Osteoblast (primary cell): ENCODE data around the gene MYOZ2. TPM values are rescaled to one million over a fixed set of nuclear protein-coding genes. Genes with fewer than 3 reads are reported as not detected.

Experiments
- DNase-seq: peaks from one replicate; pipeline ENCODE4 v3.0.0; 2011; ENCODE audit warnings: low spot score, mixed read lengths; ENCODE audit not compliant: insufficient read length; ENCODE audit errors: missing footprints
- H2AFZ ChIP-seq: 2 replicates; pipeline ENCODE4 v1.6.0; 2011; ENCODE audit warnings: mild to moderate bottlenecking, low read length
- H3K27ac ChIP-seq: 2 replicates; pipeline ENCODE4 v1.5.1; 2011; ENCODE audit warnings: mild to moderate bottlenecking, low read depth, low read length, moderate library complexity
- H3K27me3 ChIP-seq: 2 replicates; pipeline ENCODE4 v1.6.0; 2012; ENCODE audit warnings: mild to moderate bottlenecking, control low read depth, inconsistent platforms, low read length, moderate library complexity; ENCODE audit not compliant: insufficient read depth
- H3K36me3 ChIP-seq: 2 replicates; pipeline ENCODE4 v1.5.1; 2011; ENCODE audit warnings: mild to moderate bottlenecking, low read length, control low read depth, moderate library complexity; ENCODE audit not compliant: insufficient read depth
- H3K4me1 ChIP-seq: 2 replicates; pipeline ENCODE4 v1.5.1; 2011; ENCODE audit warnings: mild to moderate bottlenecking, low read length, control low read depth, moderate library complexity; ENCODE audit not compliant: insufficient read depth
- H3K4me2 ChIP-seq: 2 replicates; pipeline ENCODE4 v1.6.0; 2011; ENCODE audit warnings: mild to moderate bottlenecking, low read length; ENCODE audit not compliant: insufficient read depth
- H3K4me3 ChIP-seq: fragments of 200-600 bp; sonication (generic); 3 replicates; pipeline ENCODE4 v1.5.1; 2012; ENCODE audit warnings: mild to moderate bottlenecking, low read length, inconsistent platforms; ENCODE audit not compliant: insufficient read depth
- H3K79me2 ChIP-seq: 2 replicates; pipeline ENCODE4 v1.6.0; 2012; ENCODE audit warnings: mild to moderate bottlenecking, low read length, control low read depth, inconsistent platforms; ENCODE audit not compliant: insufficient read depth
- H3K9me3 ChIP-seq: 2 replicates; pipeline ENCODE4 v1.5.1; 2011; ENCODE audit warnings: low read depth, low read length, control low read depth
- H4K20me1 ChIP-seq: 2 replicates; pipeline ENCODE4 v1.6.0; 2012; ENCODE audit warnings: mild to moderate bottlenecking, low read length, control low read depth; ENCODE audit not compliant: insufficient read depth
- CTCF ChIP-seq: IDR thresholded peaks from 2 replicates; pipeline ENCODE4 v1.5.1; 2011; ENCODE audit warnings: mild to moderate bottlenecking, low read depth, low read length, moderate library complexity; ENCODE audit errors: extremely low read depth
- total RNA-seq: library from RNA; depleted of rRNA; stranded (reverse); fragments of >200 nt; gene quantifications from 2 replicates; pipeline ENCODE4 v1.2.3, GENCODE V29; 2012

MYOZ2 gene
- total RNA-seq, 1 donor, result 0.36 TPM

- Histone ChIP-seq H2AFZ (no peak overlapping the region), H3K9me3 (no peaks in the 10 kb centered on the region), H4K20me1 (no peaks in the 10 kb centered on the region), H3K4me3 (no peak overlapping the region), H3K27ac (no peak overlapping the region), H3K4me1 (no peaks in the 10 kb centered on the region), H3K79me2 (no peaks in the 10 kb centered on the region), H3K36me3 (no peaks in the 10 kb centered on the region), H3K4me2 (no peak overlapping the region), H3K27me3 (no peaks in the 10 kb centered on the region)
- no peak for TF ChIP-seq CTCF
- no peak for DNase-seq
Measured at GRCh38 chr4:119189638-119190037, 54.0 kb downstream of the MYOZ2 start.

DNA sequence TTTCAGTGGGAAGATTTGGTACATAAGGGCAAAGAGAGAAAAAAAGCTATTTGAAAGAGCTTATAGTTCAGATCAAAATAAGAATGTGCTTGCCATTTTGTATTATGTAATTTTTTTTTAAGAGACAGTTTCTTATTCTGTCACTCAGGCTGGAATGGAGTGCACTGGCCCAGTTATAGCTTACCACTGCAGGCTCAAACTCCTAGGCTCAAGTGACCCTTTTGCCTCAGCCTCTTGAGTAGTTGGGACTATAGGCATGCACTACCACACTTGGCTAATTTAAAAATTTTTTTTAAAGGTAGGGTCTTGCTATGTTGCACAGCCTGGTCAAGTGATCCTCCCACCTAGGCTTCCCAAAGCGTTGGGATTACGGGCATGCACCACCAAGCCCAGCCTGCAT lies 54.7 kb downstream of the MYOZ2 start:
- H3K27ac ChIP-seq, result no peak overlapping the region
- no peak overlapping the region for H2AFZ ChIP-seq

DNA sequence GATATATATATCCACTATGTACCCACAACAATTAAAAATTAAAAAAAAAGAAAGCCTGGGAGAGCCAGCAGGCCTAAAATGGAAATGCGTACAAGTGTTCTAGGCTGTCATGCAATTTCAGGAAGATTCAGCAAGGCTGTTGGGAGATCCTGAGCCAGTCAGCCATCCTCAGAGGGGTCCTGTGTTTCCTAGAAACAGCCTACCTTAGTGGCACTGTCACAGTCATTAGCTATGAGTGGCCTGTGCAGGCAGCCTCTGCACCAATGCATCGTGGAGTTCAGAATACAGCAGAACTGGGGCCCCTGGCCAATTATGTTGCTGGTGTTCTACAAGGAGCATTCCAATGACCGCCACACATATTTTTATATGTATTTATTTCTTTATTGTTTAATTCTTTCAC lies 55.9 kb downstream of the MYOZ2 start:
- Histone ChIP-seq H3K4me1 (no peaks in the 10 kb centered on the region), H2AFZ (no peak overlapping the region), H3K79me2 (no peaks in the 10 kb centered on the region), H3K4me2 (no peak overlapping the region), H3K4me3 (no peak overlapping the region), H3K27ac (no peak overlapping the region), H3K36me3 (no peaks in the 10 kb centered on the region), H4K20me1 (no peaks in the 10 kb centered on the region), H3K9me3 (no peaks in the 10 kb centered on the region), H3K27me3 (no peaks in the 10 kb centered on the region)
- DNase-seq, result no peak
- no peak for TF ChIP-seq CTCF

More for the DNA sequence above, 54.7 kb downstream of the MYOZ2 start:
- no peak overlapping the region for H3K4me2 ChIP-seq
- no peaks in the 10 kb centered on the region for H3K4me1 ChIP-seq
- H3K36me3 ChIP-seq, result no peaks in the 10 kb centered on the region
- no peak for DNase-seq
- H3K27me3 ChIP-seq, result no peaks in the 10 kb centered on the region
- TF ChIP-seq CTCF, result no peak
- no peaks in the 10 kb centered on the region for H3K9me3 ChIP-seq
- H4K20me1 ChIP-seq, result no peaks in the 10 kb centered on the region
- H3K79me2 ChIP-seq, result no peaks in the 10 kb centered on the region
- no peak overlapping the region for H3K4me3 ChIP-seq

DNA sequence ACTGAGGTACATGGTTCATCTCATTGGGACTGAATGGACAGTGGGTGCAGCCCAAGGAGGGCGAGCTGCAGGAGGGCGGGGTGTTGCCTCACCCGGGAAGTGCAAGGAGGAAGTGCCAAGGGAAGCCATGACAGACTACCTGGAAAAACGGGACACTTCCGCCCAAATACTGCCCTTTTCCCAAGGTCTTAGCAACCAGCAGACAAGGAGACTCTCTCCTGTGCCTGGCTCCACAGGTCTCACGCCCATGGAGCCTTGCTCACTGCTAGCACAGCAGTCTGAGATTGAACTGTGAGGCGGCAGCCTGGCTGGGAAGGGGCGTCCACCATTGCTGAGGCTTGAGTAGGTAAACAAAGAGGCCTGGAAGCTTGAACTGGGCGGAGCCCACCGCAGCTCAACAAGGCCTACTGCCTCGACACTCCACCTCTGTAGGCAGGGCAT lies 62.2 kb downstream of the MYOZ2 start:
- DNase-seq, result no peak
- Histone ChIP-seq H3K4me2 (no peak overlapping the region), H3K9me3 (no peaks in the 10 kb centered on the region), H2AFZ (no peak overlapping the region), H3K27ac (no peak overlapping the region), H3K36me3 (no peaks in the 10 kb centered on the region), H3K4me1 (no peaks in the 10 kb centered on the region), H3K27me3 (no peaks in the 10 kb centered on the region), H3K4me3 (no peak overlapping the region), H3K79me2 (no peaks in the 10 kb centered on the region), H4K20me1 (no peaks in the 10 kb centered on the region)
- TF ChIP-seq CTCF, result no peak
